DMS114 treated with DMSO at 0.1 percent for 48 hours (cell line): Measurements from ENCODE around the gene WDR46.

Experiments
- DNase-seq: peaks from one replicate; lab custom pipeline; 2025; ENCODE audit not compliant: unreplicated experiment; lab: John Stamatoyannopoulos, UW

WDR46 gene, protein sequence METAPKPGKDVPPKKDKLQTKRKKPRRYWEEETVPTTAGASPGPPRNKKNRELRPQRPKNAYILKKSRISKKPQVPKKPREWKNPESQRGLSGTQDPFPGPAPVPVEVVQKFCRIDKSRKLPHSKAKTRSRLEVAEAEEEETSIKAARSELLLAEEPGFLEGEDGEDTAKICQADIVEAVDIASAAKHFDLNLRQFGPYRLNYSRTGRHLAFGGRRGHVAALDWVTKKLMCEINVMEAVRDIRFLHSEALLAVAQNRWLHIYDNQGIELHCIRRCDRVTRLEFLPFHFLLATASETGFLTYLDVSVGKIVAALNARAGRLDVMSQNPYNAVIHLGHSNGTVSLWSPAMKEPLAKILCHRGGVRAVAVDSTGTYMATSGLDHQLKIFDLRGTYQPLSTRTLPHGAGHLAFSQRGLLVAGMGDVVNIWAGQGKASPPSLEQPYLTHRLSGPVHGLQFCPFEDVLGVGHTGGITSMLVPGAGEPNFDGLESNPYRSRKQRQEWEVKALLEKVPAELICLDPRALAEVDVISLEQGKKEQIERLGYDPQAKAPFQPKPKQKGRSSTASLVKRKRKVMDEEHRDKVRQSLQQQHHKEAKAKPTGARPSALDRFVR

GRCh38 chr6:33288921-33289783 lies at the start of gene WDR46, which contains the start of gene PFDN6:
Gene WDR46, minus strand, starts transcription at chr6:33289239. Its CDS starts 69 bp downstream, at chr6:33289170.
Gene PFDN6, plus strand, starts transcription at chr6:33289601. Its CDS starts 256 bp downstream, at chr6:33289857.
- peak; percentile 99 for DNase-seq

GRCh38 chr6:33336495-33336894 lies 47.5 kb upstream of the WDR46 start:
- DNase-seq, result no peak

DNA sequence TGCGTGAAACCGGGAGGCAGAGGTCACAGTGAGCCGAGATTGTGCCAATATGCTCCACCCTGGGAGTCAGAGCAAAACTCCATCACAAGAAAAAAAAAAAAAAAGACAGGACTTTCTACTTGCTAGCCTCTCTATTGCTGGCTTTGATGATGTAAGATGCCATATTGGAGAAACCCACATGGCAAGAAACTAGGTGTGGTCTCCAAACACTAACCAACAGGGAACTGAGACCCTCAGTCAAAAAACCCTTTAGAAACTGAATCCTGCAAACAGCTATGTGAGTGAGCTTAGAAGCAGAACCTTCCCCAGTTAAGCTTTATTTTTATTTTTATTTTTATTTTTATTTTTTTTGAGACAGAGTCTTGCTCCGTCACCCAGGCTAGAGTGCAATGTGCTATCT lies 46.9 kb upstream of the WDR46 start:
- DNase-seq, result no peak

- DNase-seq, result no peak
Observed at GRCh38 chr6:33333666-33334065, 44.6 kb upstream of the WDR46 start.

DNA sequence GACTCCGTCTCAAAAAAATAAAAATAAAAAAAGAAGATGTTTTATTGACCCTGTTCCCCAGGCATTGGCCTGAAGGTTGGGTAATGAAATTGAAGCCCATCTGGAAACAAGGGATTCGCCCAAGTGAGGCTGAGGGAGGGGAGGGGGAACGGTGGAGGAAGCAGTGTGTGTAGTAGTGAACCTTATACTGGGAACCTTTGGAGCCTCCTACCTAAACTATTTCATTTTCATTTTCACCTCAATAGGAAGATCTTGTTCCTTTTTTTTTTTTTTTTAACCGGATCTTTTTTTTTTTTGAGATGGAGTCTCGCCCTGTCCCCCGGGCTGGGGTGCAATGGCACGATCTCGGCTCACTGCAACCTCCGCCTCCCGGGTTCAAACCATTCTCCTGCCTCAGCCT lies 41.7 kb upstream of the WDR46 start:
- DNase-seq, result no peak

DNA sequence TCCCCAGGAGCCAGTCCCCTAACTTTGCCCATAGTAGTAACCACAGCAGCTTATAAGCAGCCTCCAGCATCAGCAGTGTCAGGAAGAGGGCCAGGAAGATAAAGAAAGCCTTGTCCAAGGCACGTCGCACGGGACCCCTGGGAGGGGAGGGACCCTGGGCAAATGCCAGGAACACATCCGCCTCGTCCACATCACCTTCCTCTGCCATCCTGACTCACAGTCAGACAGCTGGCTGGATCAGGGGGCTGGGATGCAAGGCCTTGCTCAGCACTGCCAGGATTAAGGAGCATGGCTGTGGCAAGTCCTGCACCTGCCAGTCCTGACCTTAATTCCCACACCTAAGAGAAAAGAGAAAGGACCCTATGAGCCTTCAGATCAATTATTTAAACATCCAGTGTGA lies 40.0 kb upstream of the WDR46 start:
- DNase-seq, result no peak

- DNase-seq, result no peak
Observed at GRCh38 chr6:33324125-33324524, 35.1 kb upstream of the WDR46 start.

DNA sequence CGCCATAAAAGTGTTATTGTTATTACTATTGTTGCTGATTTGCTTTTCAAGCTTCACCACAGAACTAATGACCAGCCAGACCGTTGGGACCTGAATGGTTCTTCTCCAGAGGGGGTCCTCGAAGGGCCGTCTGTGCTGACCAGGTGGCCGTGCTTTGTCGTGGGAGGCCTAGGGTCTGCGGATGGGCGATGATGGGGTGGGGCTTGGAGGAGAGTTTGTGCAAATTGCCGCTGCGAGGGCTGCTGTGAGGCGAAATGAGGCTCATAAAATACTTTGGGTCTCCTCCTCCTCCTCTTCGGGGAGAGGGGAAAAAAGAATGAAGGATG lies 34.5 kb upstream of the WDR46 start:
- DNase-seq, result no peak

GRCh38 chr6:33321227-33321626 lies 32.2 kb upstream of the WDR46 start:
- DNase-seq, result no peak

GRCh38 chr6:33320315-33321181 lies 31.5 kb upstream of the WDR46 start:
- no peak for DNase-seq

DNA sequence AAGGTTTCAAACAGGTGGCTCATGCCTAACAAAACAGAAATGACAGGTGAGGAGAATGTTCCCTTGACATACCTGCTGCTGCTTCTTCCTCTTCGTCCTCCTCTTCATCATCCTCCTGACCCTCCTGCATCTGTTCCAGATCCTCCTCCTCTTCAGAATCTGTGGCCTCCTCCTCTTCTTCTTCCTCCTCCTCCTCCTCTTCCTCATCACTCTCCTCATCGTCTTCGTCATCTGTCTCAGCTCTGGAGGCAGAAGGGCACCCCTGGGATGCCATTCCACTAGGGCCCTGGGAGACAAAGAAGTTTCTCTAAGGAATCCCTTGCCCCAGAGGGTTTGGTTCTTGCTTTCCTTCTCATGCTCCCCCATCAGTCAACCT lies 30.9 kb upstream of the WDR46 start:
- DNase-seq, result no peak

GRCh38 chr6:33318426-33319073 lies 29.5 kb upstream of the WDR46 start:
- no peak for DNase-seq

- peak; percentile 99 for DNase-seq
Observed at GRCh38 chr6:33317669-33318425, 28.8 kb upstream of the WDR46 start, which contains the start of gene ZBTB22. Gene ZBTB22, minus strand, starts transcription at chr6:33317744. Its CDS starts 828 bp downstream, at chr6:33316916.

- no peak for DNase-seq
Observed at GRCh38 chr6:33317419-33317668, 28.3 kb upstream of the WDR46 start.

- DNase-seq, result no peak
Observed at GRCh38 chr6:33316603-33317418, 27.8 kb upstream of the WDR46 start.

DNA sequence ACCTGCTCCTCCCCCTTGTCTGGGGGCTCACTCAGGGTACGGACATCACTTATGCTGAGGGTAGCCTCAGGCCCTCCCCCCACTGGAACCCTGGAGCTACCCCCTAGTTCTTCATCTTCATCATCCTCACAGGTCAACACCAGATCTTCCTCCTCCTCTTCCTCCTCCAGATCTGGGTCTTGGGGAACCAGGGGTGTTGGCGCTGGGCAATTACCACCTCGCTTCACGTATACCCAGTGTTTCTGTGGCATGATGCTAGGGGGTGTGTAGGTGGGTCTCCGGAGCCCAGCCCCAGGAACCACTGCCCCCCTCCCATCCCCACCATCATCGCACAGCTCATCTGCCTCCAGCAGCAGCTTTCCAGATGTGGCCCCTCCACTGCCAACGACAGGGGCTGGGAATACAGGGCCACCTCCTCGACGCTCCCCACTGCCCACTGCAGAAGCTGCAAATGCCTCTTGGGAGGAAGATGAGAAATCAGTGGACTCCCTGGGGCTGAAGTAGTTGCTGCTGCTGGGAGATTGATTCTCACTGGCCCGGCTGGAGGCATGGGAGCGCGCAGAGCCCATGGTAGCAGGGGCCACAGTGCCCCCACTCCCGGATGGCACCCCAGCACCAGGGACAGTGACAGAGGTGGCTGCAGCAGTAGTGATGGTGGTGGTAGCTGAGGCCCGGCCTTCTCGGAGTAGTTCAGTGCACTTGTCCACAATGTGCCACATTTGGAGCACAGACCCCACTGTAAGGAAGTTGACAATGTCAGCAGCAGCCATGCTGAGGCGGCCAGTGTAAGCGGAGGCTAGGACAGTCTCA lies 27.0 kb upstream of the WDR46 start:
- DNase-seq, result no peak

- DNase-seq, result peak; percentile 43
Observed at GRCh38 chr6:33314943-33315792, 26.1 kb upstream of the WDR46 start.
